KG1 (cell line): Measurements from ENCODE around the gene RNF138.
A peak's percentile ranks its signal among the peaks of the same experiment; 100 is the strongest.
"Not testable (repeated sequence)": the region's sequence is repeated elsewhere in the genome, so short reads cannot be mapped to it uniquely, and the experiment has no call there.

Experiments
- DNase-seq: peaks from one replicate; lab custom pipeline; 2025; lab: John Stamatoyannopoulos, UW

RNF138 gene

GRCh38 chr18:32091724-32092421 lies at the start of gene RNF138:
Gene RNF138, plus strand, starts transcription at chr18:32091874. Its CDS starts 903 bp downstream, at chr18:32092777.
- peak; percentile 56 for DNase-seq

GRCh38 chr18:32042337-32042736 lies 49.3 kb upstream of the RNF138 start:
- DNase-seq = peak; percentile 27

GRCh38 chr18:32048507-32049091 lies 43.1 kb upstream of the RNF138 start:
- DNase-seq = peak; percentile 38

DNA sequence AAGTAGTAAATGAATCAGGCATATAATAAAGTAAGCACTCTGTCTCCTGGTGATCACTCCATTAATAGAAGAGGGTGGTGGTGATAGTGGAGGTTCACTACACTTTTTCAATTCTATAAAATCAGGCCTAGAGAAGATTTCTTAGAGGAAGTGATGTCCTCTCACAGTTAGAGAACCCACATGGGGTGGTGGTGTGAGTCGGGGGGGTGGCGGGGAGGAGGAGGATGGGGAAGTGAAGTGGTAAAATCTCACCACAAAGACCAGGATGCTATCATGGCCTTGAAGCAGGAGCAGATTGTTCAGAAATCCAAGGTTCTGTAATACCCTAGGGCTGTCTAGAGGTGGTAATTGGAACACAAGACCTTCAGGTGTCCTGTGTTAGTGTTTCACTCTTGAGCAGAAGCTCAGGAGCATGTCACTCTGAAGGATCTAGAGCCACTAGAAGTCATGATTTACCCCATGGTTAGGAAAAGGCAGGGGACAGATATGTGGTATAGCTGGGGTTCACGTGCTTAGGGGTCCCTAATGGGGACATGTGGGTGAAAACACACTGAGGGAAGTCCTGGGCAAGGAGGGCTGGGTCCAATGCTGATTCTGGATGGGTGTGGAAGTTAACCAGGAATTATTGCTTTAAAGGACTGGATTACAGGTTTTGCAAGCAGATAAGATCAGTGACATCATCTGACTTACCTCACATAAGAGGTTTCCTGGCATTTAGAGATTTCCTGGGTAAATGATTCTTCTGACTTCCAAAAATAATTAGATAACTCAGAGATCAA lies 42.1 kb upstream of the RNF138 start:
- peak; percentile 37 for DNase-seq

GRCh38 chr18:32056613-32057358 lies 34.9 kb upstream of the RNF138 start:
- DNase-seq = no peak

DNA sequence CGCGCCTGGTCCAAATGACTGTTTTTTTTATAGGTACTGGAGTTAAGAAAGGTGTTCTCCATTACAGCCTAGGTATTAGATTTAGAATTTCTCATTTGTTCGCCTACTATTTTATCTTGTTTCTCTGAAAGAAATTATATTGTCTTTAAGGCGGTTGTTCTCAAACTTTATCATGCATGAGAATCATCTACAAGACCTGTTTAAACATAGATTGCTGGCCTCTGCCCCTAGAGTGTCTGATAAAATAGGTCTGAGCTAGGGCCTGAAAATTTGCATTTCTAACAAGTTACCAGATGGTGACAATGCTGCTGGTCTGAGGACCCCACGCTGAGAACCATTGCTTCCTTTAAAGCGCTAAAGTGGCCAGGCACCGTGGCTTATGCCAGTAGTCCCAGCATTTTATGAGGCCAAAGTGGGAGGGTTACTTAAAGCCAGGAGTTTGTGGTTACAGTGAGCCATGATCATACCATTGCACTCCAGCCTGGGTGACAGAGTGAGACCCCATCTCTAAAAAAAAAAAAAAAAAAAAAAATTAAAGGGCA lies 34.0 kb upstream of the RNF138 start:
- DNase-seq = no peak

DNA sequence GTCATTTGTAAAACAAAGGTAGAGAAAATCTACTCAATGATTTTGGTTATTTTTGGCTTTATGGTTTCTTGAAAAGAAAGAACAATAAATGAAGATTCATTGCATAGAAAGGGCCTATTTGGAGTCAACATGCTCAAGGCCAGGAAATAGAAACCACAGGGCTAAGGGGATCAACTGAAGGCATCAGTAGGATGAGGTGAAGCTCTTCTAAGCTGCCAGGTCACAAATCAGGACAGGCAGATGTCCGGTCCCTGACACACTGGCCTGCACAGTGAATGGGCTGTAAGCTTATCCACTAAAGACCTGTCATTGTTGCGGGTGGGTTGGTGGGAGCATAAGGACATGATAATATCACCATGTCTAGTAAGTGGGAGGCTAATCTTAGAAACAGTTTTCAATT lies 31.6 kb upstream of the RNF138 start:
- no peak for DNase-seq

- no peak for DNase-seq
Observed at GRCh38 chr18:32067375-32068167, 24.1 kb upstream of the RNF138 start.

DNA sequence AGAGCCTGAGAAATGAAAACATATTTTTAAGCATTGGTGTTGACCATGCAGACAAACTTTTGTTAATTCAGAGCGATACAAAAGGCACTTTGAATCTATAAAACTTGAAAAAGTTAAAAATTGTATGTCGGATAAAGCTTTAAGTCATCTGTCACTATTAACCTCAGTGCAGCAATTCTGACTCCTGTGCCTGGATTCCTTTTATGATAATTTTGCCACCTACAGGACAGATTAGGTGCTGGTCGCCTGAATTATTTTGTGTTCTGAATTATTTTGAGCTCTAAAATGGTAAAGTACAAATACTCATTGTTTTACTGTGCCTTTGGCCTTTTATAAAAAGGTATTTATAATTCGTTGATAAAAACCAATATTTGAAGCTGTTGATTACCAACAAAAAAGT lies 19.4 kb upstream of the RNF138 start:
- peak; percentile 16 for DNase-seq

DNA sequence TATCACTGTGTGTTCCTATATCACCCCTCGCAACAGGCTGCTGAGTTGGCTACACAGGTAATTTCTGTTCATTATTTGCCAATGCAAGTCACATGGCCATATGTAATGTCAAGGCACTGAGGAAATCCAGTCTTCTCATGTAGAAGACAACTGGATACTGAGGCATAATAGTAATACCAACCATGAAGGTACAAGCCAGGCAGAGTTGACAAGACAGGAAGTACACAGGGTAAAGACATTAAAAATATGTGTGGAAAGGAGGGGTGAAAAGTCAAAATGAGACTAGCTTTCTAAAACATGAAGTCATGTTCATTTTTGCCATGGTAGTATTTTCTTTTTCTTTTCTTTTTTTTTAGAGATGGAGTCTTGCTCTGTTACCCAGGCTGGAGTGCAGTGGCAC lies 17.5 kb upstream of the RNF138 start:
- DNase-seq = no peak

DNA sequence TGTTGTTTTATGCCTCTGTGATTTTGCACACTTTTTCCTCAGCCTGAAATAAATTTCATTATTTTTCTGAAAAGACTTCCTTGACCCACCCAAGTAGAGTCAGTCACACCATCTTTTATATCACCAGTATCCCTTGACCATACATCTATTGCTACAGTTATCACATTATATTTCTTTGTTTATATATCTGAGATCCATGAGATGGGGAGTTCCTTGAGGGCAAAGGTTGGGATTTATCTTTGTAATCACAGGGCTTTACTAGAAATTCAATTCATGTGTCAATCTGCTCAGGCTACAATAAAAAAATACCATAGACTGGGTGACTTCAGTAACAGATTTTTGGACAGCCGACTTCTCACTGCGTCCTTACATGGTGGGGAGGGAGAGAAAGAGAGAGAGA lies 12.8 kb upstream of the RNF138 start:
- DNase-seq = no peak

DNA sequence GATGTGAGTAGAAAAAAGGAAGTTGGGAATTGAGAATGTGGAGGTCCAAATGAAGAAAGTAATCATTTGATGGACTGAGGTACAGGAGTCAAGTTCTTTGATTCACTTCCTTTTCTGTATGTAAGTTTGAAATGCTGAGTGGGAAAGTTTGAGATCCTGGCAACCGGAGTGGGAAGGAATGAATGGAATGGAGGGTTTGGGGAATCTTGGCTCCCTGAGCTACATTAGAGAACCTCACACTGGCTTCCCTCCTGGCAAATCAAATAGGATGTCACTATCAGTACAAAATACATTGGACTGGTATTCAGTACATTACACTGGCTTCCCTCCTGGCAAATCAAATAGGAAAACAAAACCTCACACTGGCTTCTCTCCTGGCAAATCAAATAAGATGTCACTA lies 9.8 kb upstream of the RNF138 start:
- no peak for DNase-seq

GRCh38 chr18:32083781-32084180 lies 7.9 kb upstream of the RNF138 start:
- no peak for DNase-seq

DNA sequence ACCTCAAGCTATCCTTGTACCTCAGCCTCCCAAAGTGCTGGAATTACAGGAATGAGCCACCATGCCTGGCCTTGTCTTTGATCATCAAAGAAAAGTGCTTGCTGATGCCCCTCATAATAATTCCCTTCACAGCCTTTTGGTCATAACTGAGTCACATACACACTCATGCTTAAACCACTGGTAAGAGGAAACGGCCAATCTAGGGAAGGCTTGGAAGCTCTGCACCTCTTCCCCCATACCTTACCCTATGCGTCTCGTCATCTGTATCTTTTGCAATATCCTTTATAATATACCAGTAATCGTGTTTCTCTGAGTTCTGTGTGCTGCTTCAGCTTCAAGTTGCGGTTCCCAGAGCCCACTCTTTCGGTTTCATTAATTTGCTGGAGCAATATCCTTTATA lies 4.8 kb upstream of the RNF138 start:
- no peak for DNase-seq

GRCh38 chr18:32090831-32091230 lies 843 bp upstream of the RNF138 start:
- DNase-seq = not testable (repeated sequence)

- DNase-seq = no peak
Observed at GRCh38 chr18:32091325-32091723, 350 bp upstream of the RNF138 start.

GRCh38 chr18:32092422-32093101 lies 888 bp downstream of the RNF138 start:
- peak; percentile 94 for DNase-seq

DNA sequence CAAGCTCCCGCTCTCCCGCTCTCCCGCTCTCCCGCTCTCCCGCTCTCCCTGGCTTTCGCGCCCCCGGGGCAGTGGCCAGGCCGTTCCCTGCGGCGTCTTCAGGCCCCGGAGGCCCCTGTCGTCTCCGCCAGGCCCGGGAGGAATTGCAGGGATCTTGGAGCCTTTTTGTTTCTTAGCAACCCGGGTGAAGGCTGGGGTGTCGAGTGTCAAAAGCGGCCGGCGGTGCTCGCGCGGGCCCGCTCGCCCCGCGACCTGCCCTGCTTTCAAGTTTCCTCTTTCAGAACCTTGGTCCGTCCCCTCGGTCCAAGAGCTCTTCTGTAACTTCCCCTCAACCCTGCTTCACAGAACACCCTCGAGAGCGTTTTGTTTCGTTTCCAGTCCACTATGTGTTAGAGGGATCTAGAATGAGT lies 1.4 kb downstream of the RNF138 start:
- peak; percentile 31 for DNase-seq

DNA sequence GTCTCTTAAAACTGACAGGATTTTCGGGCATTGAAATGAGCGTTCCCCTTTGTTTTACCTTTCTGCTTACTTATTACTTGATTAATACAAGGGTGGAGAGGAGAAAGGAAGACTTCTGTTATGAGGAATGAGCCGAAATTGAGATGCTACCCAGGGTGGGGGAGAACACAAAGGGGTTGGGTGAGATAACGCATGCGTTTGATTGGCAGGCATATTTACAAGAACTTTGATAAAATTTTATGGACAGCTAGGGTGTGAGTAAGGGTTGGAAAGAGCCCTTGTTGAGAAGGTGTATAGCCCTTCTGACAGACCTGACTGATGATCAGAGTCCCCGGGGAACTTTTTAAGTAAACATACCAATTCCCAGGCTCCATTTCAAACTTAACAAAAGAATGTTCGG lies 1.8 kb downstream of the RNF138 start:
- DNase-seq = no peak

- no peak for DNase-seq
Observed at GRCh38 chr18:32095192-32095899, 3.7 kb downstream of the RNF138 start.
